Cortex of kidney (tissue), 1 donor: Measurements from ENCODE around the gene CEBPB.
"Not testable (repeated sequence)": the region's sequence is repeated elsewhere in the genome, so short reads cannot be mapped to it uniquely, and the experiment has no call there.

Source experiments
- DNase-seq: peaks from one replicate; lab custom pipeline; 2025; lab: John Stamatoyannopoulos, UW

CEBPB gene

GRCh38 chr20:50169329-50169823, 21.3 kb upstream of the CEBPB start:
- no peak for DNase-seq

- no peak for DNase-seq
Measured at GRCh38 chr20:50170549-50171220, 19.9 kb upstream of the CEBPB start.

- DNase-seq: no peak
Measured at GRCh38 chr20:50172347-50173013, 18.1 kb upstream of the CEBPB start.

DNA sequence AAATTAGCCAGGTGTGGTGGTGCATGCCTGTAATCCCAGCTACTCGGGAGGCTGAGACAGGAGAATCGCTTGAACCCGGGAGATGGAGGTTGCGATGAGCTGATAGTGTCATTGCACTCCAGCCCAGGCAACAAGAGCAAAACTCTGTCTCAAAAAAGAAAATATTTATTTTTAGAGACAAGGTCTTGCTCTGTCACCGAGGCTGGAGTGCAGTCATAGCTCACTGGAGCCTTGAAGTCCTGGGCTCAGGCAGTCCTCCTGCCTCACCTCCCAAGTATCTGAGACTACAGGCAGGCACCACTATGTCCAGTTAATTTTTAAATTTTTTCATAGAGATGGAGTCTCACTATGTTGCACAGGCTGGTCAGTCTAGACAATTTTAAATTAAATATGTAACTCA, 16.2 kb upstream of the CEBPB start:
- DNase-seq: no peak

- no peak for DNase-seq
Measured at GRCh38 chr20:50175938-50176933, 14.4 kb upstream of the CEBPB start.

DNA sequence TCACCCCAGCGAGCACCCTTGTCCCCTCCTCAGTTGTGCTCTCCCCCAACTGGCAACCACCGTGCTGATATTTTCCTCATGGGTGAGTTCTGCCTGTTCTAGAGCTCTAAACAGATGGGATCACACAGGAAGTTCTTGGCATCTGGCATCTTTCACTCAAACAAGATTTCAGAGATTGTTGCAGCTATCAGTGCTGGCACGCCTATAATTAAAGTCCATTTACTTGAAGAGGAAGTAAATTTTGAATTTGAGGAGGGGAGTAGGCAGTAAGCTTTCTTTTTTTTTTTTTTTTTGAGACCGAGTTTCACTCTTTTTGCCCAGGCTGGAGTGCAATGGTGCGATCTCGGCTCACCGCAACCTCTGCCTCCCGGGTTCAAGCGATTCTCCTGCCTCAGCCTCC, 12.0 kb upstream of the CEBPB start:
- DNase-seq: not testable (repeated sequence)

DNA sequence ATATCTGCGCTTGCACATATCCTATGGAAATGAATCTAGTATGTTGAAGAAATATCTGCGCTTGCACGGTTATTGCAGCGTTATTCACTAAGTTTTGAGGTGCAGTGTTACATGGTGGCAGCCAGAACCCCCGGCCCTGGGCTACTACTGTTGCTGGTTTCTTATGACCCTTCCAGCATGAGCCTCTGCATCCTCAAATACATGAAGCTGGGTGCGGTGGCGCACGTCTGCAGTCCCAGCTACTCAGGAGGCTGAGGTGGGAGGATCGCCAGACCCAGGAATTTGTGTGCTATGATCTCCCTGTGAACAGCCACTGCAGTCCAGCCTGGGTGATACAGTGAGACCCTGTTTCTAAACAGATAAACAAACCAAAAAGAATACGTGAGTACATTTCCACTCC, 9.3 kb upstream of the CEBPB start:
- DNase-seq: no peak

DNA sequence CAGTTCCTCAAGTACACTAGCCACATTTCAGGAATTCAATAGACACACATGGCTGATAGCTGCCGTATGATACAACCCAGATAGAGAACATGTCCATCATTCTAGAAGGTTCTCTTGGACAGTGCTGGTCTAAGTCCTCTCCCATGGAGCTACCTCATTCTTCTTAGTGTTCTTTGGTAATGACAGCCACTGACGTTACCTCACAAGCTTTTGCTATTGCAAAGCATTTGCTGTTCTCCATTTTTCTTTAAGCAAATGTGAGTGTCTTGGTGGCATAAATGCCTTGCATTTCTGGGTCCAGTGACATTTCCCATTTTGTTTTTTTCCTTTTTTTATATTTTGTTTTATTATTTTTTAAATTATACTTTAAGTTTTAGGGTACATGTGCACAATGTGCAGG, 8.3 kb upstream of the CEBPB start:
- no peak for DNase-seq

DNA sequence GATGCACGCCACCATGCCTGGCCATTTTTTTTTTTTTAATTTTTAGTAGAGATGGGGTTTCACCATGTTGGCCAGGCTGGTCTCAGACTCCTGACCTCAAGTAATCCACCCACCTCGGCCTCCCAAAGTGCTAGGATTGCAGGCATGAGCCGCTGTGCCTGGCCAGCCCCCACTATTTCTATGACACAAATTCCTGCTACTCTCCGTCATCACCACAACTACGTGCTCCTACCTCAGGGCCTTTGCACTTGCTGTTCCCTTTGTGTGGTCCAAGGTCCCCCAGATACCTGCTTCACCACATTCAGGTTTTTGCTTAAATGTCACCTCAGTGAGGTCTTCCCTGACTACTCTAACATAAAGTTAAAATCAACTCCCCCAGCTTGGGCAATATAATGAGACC, 5.2 kb upstream of the CEBPB start:
- no peak for DNase-seq

- no peak for DNase-seq
Measured at GRCh38 chr20:50186151-50186885, 4.3 kb upstream of the CEBPB start.

DNA sequence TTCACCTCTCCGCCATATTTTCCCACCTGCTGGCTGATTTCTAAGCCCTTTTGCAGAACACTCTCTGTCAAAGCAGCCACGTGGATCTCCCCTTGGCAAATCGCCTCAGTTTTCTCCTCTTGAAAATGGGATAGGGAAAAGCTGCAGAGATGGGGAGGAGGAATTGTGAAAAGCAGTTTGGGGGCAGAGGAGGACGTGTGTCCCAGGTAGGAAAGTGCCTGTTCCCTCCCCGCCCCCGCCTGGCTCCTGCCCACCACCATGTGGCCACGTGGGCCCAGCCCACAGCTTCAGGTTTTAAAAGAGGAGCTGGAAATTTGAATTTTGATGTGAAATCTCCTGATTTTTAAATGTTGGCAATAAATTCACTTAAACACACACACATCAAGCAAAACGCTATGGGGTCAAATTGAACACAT, 3.6 kb upstream of the CEBPB start:
- no peak for DNase-seq

DNA sequence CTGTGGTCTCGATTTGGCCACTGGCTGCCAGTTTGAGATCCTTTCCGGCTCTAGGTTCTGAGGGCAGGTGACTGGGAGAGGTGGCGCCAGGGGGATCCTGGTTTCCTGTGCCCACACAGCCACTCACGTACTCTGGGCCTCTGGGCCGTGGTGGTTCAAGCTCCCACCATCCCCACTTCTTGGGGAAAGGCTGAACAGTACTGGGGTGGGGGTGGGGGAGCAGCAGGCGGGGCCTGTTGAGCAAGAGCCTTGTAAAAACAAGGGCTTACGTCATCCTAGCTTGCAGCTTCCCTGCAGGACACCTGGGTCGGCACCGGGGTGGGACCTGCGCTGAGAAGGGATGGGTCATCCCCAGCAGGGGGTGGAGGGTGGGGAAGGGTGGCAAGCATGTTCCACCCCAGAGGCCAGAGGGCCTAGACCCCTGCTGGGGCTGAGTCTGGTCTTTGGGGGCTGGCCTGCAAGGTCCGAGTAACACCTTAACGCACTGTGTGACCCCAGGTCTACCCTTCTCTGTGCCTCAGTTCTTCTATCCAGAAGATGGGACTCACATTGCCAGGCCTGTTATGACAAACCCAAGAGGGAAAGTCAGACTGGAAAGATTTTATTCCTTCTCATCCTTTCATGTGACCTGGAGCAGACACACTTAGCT, 3.1 kb upstream of the CEBPB start:
- no peak for DNase-seq

GRCh38 chr20:50188287-50188688, 2.3 kb upstream of the CEBPB start:
- no peak for DNase-seq

GRCh38 chr20:50188879-50189680, 1.6 kb upstream of the CEBPB start:
- DNase-seq: no peak

- no peak for DNase-seq
Measured at GRCh38 chr20:50189681-50190250, 864 bp upstream of the CEBPB start.

- DNase-seq: no peak
Measured at GRCh38 chr20:50191065-50191543, 474 bp downstream of the CEBPB start.

- no peak for DNase-seq
Measured at GRCh38 chr20:50191544-50192363, 1.1 kb downstream of the CEBPB start.

DNA sequence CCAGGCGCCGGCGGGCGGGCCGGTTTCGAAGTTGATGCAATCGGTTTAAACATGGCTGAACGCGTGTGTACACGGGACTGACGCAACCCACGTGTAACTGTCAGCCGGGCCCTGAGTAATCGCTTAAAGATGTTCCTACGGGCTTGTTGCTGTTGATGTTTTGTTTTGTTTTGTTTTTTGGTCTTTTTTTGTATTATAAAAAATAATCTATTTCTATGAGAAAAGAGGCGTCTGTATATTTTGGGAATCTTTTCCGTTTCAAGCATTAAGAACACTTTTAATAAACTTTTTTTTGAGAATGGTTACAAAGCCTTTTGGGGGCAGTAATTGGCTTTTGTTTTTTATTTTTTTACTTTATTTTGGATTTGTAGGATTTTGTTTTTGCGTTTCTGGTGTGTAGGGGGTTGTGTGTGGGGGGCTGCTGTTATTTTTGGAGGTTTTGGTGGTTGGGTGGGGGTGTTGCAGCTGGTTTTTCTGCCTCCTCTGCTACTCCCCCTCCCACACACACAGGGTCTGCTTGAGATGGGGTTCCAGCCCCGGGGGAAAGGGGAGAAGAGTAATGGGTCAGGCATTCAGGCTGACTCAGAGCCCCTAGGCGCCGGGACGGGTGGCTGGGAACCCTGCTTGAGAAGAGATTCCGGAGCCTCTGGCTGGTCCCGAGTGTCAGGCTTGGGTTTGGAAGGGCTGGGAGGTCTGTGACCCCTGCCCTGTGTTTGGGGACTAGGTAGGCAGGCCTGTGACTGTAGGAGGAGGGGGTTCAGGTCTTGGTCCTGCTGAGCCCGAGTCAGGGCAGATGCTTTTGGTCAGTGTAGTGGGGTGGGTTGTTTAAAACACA, 2.0 kb downstream of the CEBPB start:
- DNase-seq: no peak
